ENCODE results near the gene ECHDC1.

DNA sequence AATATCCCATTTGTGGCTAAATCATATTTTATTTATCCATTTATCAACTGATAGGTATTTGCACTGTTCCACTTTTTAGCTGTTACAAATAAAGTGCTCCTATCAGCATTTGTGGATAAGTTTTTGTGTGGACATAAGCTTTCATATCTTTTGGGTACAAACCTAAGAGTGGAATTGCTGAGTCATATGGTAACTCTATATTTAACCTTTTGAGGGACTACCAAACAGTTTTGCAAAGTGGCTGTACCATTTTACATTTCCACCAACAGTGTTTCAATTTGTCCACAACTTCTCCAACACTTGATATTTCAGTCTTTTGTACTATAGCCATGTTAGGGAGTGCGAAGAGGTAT is 23.6 kb upstream of the ECHDC1 start:
- TF ChIP-seq, protein P1, sequence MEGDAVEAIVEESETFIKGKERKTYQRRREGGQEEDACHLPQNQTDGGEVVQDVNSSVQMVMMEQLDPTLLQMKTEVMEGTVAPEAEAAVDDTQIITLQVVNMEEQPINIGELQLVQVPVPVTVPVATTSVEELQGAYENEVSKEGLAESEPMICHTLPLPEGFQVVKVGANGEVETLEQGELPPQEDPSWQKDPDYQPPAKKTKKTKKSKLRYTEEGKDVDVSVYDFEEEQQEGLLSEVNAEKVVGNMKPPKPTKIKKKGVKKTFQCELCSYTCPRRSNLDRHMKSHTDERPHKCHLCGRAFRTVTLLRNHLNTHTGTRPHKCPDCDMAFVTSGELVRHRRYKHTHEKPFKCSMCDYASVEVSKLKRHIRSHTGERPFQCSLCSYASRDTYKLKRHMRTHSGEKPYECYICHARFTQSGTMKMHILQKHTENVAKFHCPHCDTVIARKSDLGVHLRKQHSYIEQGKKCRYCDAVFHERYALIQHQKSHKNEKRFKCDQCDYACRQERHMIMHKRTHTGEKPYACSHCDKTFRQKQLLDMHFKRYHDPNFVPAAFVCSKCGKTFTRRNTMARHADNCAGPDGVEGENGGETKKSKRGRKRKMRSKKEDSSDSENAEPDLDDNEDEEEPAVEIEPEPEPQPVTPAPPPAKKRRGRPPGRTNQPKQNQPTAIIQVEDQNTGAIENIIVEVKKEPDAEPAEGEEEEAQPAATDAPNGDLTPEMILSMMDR (conservative IDR thresholded peaks at IDR 0.05; ENCODE audit: low read length): no peak
- TF ChIP-seq EZH2phosphoT487 (IDR thresholded peaks at IDR 0.05; ENCODE audit: borderline replicate concordance): no peak
